ENCODE measurements around the gene DNAH7. TPM values are rescaled to one million over a fixed set of nuclear protein-coding genes. Genes with fewer than 3 reads are reported as not detected.

DNAH7 gene
- total and polyA plus RNA-seq, 10 donors, result 0.06 to 1.9 (median 0.33) TPM

- Histone ChIP-seq H3K36me3 (no peaks in the 10 kb centered on the region), H3K4me3 (no peak overlapping the region), H3K27ac (no peak overlapping the region), H3K4me1 (peaks cover 0 to 7% (median 0%) of the 10 kb centered on the region in 6 donors), H3K9me3 (no peaks in the 10 kb centered on the region), H3K27me3 (replicated peaks in 1 of 7) (no peaks in the 10 kb centered on the region)
- TF ChIP-seq CTCF (IDR thresholded peaks at IDR 0.05 in 8 of 11, conservative IDR thresholded peaks at IDR 0.05 in 3 of 11), result no peak
- no peak for TF ChIP-seq POLR2A (IDR thresholded peaks at IDR 0.05)
- TF ChIP-seq POLR2AphosphoS5 (IDR thresholded peaks at IDR 0.05), result no peak
- intact Hi-C loops (cut with DNase I; ENCODE audit: low total_unique reads), result no loop called here
- DNase-seq, result no peak
- WGBS, 5 donors, result 75 to 83% (median 78%) methylated on average over 3 of the region's 3 CpGs
Measured at GRCh38 chr2:195863121-195863520, 205.5 kb downstream of the DNAH7 start.

GRCh38 chr2:195861821-195862220 is 206.8 kb downstream of the DNAH7 start:
- no peak overlapping the region for H3K4me3 ChIP-seq
- DNase-seq, result no peak
- H3K4me1 ChIP-seq, result peaks cover 0 to 7% (median 0%) of the 10 kb centered on the region in 6 donors
- intact Hi-C loops (cut with DNase I; ENCODE audit: low total_unique reads), result no loop called here
- H3K27ac ChIP-seq, result no peak overlapping the region
- no peaks in the 10 kb centered on the region for H3K36me3 ChIP-seq
- no peaks in the 10 kb centered on the region for H3K27me3 ChIP-seq (replicated peaks in 1 of 7)
- no peaks in the 10 kb centered on the region for H3K9me3 ChIP-seq
- TF ChIP-seq CTCF (IDR thresholded peaks at IDR 0.05 in 8 of 11, conservative IDR thresholded peaks at IDR 0.05 in 3 of 11) (no peak), POLR2AphosphoS5 (IDR thresholded peaks at IDR 0.05) (no peak), POLR2A (IDR thresholded peaks at IDR 0.05) (no peak)
- 76 to 89% (median 83%) methylated on average over 5 of the region's 5 CpGs for WGBS, 5 donors

- 83 to 97% (median 89%) methylated on average over 2 of the region's 2 CpGs for WGBS, 5 donors
- intact Hi-C loops (cut with DNase I; ENCODE audit: low total_unique reads), result no loop called here
- H3K9me3 ChIP-seq, result no peaks in the 10 kb centered on the region
- H3K27ac ChIP-seq, result no peak overlapping the region
- H3K4me3 ChIP-seq, result no peak overlapping the region
- TF ChIP-seq POLR2AphosphoS5 (IDR thresholded peaks at IDR 0.05), result no peak
- no peak for TF ChIP-seq CTCF (IDR thresholded peaks at IDR 0.05 in 8 of 11, conservative IDR thresholded peaks at IDR 0.05 in 3 of 11)
- no peak for TF ChIP-seq POLR2A (IDR thresholded peaks at IDR 0.05)
- H3K36me3 ChIP-seq, result no peaks in the 10 kb centered on the region
- DNase-seq, result no peak
- no peaks in the 10 kb centered on the region for H3K27me3 ChIP-seq (replicated peaks in 1 of 7)
- peaks cover 0 to 7% (median 0%) of the 10 kb centered on the region in 6 donors for H3K4me1 ChIP-seq
Measured at GRCh38 chr2:195859513-195859912, 209.1 kb downstream of the DNAH7 start.

- DNase-seq, result no peak
- Histone ChIP-seq H3K27ac (no peak overlapping the region), H3K4me1 (no peaks in the 10 kb centered on the region), H3K27me3 (replicated peaks in 1 of 7) (no peaks in the 10 kb centered on the region), H3K9me3 (no peaks in the 10 kb centered on the region), H3K4me3 (no peak overlapping the region), H3K36me3 (no peaks in the 10 kb centered on the region)
- intact Hi-C loops (cut with DNase I; ENCODE audit: low total_unique reads), result no loop called here
- TF ChIP-seq POLR2A (IDR thresholded peaks at IDR 0.05) (no peak), POLR2AphosphoS5 (IDR thresholded peaks at IDR 0.05) (no peak), CTCF (IDR thresholded peaks at IDR 0.05 in 8 of 11, conservative IDR thresholded peaks at IDR 0.05 in 3 of 11) (no peak)
- 91 to 97% (median 94%) methylated on average over 2 of the region's 2 CpGs for WGBS, 5 donors
Measured at GRCh38 chr2:195857132-195857531, 211.5 kb downstream of the DNAH7 start.

All from spleen (tissue), 11 donors.